HepG2 (cell line): Measurements from ENCODE around the gene EPHA10. TPM values are rescaled to one million over a fixed set of nuclear protein-coding genes. Genes with fewer than 3 reads are reported as not detected.

Experiments used
- EHMT2 ChIP-seq: fragments of 200-600 bp; sonication (generic); IDR thresholded peaks from 2 replicates; pipeline ENCODE4 v1.7.0; 2017; ENCODE audit warnings: antibody characterized with exemption, low read depth, low read length, borderline replicate concordance
- GFI1 ChIP-seq: sonication (generic); formaldehyde crosslinking; IDR thresholded peaks from 2 replicates; pipeline ENCODE4 v1.5.0; 2020; ENCODE audit warnings: missing genetic modification reagents, mild to moderate bottlenecking, borderline replicate concordance
- HOXA3 ChIP-seq: sonication (generic); formaldehyde crosslinking; IDR thresholded peaks from 2 replicates; pipeline ENCODE4 v1.5.0; 2020; ENCODE audit warnings: missing genetic modification reagents
- ISX ChIP-seq: sonication (generic); formaldehyde crosslinking; conservative IDR thresholded peaks from 2 replicates; pipeline ENCODE4 v1.5.0; 2020; ENCODE audit warnings: missing genetic modification reagents
- MIXL1 ChIP-seq: IDR thresholded peaks from 2 replicates; pipeline ENCODE4 v1.6.1; 2016
- MLXIP ChIP-seq: sonication (generic); formaldehyde crosslinking; IDR thresholded peaks from 2 replicates; pipeline ENCODE4 v1.9.0; 2021; ENCODE audit warnings: missing genetic modification reagents, borderline replicate concordance
- TP53 ChIP-seq: sonication (generic); formaldehyde crosslinking; conservative IDR thresholded peaks from 2 replicates; pipeline ENCODE4 v1.4.0; 2020; ENCODE audit warnings: missing genetic modification reagents
- TSC22D2 ChIP-seq: sonication (generic); formaldehyde crosslinking; IDR thresholded peaks from 2 replicates; pipeline ENCODE4 v1.5.1; 2020; ENCODE audit warnings: missing genetic modification reagents, mild to moderate bottlenecking, borderline replicate concordance
- ZIK1 ChIP-seq: sonication (generic); formaldehyde crosslinking; IDR thresholded peaks from 2 replicates; pipeline ENCODE4 v1.5.0; 2020; ENCODE audit warnings: mild to moderate bottlenecking, low read depth, missing genetic modification reagents, borderline replicate concordance
- ZNF12 ChIP-seq: sonication (generic); formaldehyde crosslinking; IDR thresholded peaks from 2 replicates; pipeline ENCODE4 v1.5.0; 2020; ENCODE audit warnings: missing genetic modification reagents
- ZNF18 ChIP-seq: sonication (generic); formaldehyde crosslinking; IDR thresholded peaks from 2 replicates; pipeline ENCODE4 v1.8.0; 2022; ENCODE audit warnings: mild to moderate bottlenecking, missing genetic modification reagents; ENCODE audit not compliant: insufficient replicate concordance
- ZNF235 ChIP-seq: sonication (generic); formaldehyde crosslinking; IDR thresholded peaks from 2 replicates; pipeline ENCODE4 v1.8.1; 2023; ENCODE audit warnings: mild to moderate bottlenecking, missing genetic modification reagents, borderline replicate concordance
- ZNF570 ChIP-seq: sonication (generic); formaldehyde crosslinking; IDR thresholded peaks from 2 replicates; pipeline ENCODE4 v1.4.0; 2020; ENCODE audit warnings: mild to moderate bottlenecking, missing genetic modification reagents, borderline replicate concordance
- ZNF589 ChIP-seq: sonication (generic); formaldehyde crosslinking; conservative IDR thresholded peaks from 2 replicates; pipeline ENCODE4 v1.8.0; 2022; ENCODE audit warnings: mild to moderate bottlenecking, moderate library complexity, missing genetic modification reagents
- ZNF780A ChIP-seq: sonication (generic); formaldehyde crosslinking; IDR thresholded peaks from 2 replicates; pipeline ENCODE4 v1.8.0; 2022; ENCODE audit warnings: mild to moderate bottlenecking, missing genetic modification reagents, moderate library complexity
- ZSCAN12 ChIP-seq: sonication (generic); formaldehyde crosslinking; IDR thresholded peaks from 2 replicates; pipeline ENCODE4 v1.9.0; 2021; ENCODE audit warnings: mild to moderate bottlenecking, missing genetic modification reagents
- polyA plus RNA-seq, 8 experiments: library from polyadenylated mRNA; depleted of rRNA in 3 of 8; stranded (reverse) in 7 of 8; unstranded in 1 of 8; fragments of >200 nt; fragmentation: Illumina TruSeq in 4 of 8; extraction: Trizol in 4 of 8; gene quantifications; 2 replicates each; pipeline versions ENCODE4 v1.2.1 to v1.2.3, GENCODE V29; 2011 to 2016; ENCODE audit warnings: low read depth in 4 of 8, missing spikeins in 1 of 8, mixed read lengths in 1 of 8; ENCODE audit not compliant: insufficient read depth in 1 of 8
- total RNA-seq, 5 experiments: library from RNA; depleted of rRNA; stranded (reverse); fragments of >200 nt; fragmentation: Illumina TruSeq; extraction: Trizol; gene quantifications; 2 replicates each; pipeline ENCODE4 v1.2.3, GENCODE V29; 2016; ENCODE audit warnings: low read depth in 1 of 5
- TF ChIP-seq, protein P1 (sequence below): IDR thresholded peaks from 2 replicates; pipeline ENCODE4 v1.6.1; 2012; ENCODE audit warnings: low read length, improper control_type of control experiment
- TF ChIP-seq, protein P2 (sequence below): IDR thresholded peaks from 2 replicates; pipeline ENCODE4 v1.6.1; 2016; ENCODE audit warnings: mild to moderate bottlenecking, missing biosample characterization, missing genetic modification reagents
- TF ChIP-seq, protein P3 (sequence below): sonication (generic); formaldehyde crosslinking; conservative IDR thresholded peaks from 2 replicates; pipeline ENCODE4 v1.4.0; 2020; ENCODE audit warnings: missing genetic modification reagents

The EPHA10 gene
- total and polyA plus RNA-seq, 2 of the 13 experiments (the other 11 are each of a cell fraction or from before 2014, with no cell fraction given) = 0.11 to 0.58 TPM

DNA sequence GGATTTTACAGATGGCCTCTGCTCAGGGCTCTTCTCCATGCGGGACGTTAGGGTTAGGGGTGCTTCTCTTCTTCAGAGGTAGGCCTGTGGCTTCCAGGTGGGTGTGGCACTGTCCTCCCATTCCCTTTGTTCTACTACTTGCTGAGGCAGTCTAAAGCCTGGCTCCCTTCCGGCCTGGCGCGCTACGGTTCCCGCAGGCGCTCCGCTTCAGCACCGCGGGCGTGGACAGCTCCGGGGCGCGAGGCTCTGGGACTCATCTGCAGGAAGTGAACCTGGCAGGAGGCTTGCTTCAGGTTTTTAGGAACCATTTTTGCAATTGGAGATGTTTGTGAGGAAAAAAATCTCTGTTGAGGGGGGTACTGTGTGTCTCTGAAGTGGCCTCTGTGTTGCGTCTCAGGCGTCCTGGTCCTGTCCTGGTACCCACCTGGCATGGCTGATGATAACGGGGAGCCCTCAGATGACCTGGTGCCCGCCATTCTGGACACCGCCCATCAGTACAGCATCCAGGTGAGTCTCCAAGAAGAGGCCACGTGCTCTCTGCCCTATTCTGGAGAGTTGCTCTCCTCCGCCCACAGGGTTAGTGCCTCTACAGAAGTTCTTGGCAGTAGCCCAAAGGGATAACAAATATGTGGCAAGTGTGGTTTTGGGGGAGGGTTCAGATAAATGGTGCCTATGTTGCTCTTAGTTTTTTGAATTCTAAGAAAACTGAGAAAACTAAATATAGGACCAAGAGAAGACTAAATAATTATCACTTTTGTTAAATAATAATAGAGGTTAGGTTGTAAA, 30.6 kb upstream of the EPHA10 start (continued):
- TF ChIP-seq, protein P1, sequence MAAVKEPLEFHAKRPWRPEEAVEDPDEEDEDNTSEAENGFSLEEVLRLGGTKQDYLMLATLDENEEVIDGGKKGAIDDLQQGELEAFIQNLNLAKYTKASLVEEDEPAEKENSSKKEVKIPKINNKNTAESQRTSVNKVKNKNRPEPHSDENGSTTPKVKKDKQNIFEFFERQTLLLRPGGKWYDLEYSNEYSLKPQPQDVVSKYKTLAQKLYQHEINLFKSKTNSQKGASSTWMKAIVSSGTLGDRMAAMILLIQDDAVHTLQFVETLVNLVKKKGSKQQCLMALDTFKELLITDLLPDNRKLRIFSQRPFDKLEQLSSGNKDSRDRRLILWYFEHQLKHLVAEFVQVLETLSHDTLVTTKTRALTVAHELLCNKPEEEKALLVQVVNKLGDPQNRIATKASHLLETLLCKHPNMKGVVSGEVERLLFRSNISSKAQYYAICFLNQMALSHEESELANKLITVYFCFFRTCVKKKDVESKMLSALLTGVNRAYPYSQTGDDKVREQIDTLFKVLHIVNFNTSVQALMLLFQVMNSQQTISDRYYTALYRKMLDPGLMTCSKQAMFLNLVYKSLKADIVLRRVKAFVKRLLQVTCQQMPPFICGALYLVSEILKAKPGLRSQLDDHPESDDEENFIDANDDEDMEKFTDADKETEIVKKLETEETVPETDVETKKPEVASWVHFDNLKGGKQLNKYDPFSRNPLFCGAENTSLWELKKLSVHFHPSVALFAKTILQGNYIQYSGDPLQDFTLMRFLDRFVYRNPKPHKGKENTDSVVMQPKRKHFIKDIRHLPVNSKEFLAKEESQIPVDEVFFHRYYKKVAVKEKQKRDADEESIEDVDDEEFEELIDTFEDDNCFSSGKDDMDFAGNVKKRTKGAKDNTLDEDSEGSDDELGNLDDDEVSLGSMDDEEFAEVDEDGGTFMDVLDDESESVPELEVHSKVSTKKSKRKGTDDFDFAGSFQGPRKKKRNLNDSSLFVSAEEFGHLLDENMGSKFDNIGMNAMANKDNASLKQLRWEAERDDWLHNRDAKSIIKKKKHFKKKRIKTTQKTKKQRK = no peak
- TF ChIP-seq TSC22D2 (CRISPR knock-in tag) = 0 out of 2 replicates have a peak, but pooled peaks have one; percentile 34
- no peak for TF ChIP-seq ZNF235 (CRISPR knock-in tag)
- TF ChIP-seq ZSCAN12 (CRISPR knock-in tag) = no peak
- no peak for TF ChIP-seq MIXL1 (CRISPR knock-in tag)
- TF ChIP-seq ZNF589 = no peak
- no peak for TF ChIP-seq ZNF18
- peak; percentile 55 for TF ChIP-seq HOXA3 (CRISPR knock-in tag)
- no peak for TF ChIP-seq ZIK1 (CRISPR knock-in tag)
- TF ChIP-seq ZNF12 (CRISPR knock-in tag) = no peak
- no peak for TF ChIP-seq ISX (CRISPR knock-in tag)
- TF ChIP-seq MLXIP (CRISPR knock-in tag) = no peak
- no peak for TF ChIP-seq TP53 (CRISPR knock-in tag)
- no peak for TF ChIP-seq GFI1
- TF ChIP-seq ZNF780A = no peak
- TF ChIP-seq EHMT2 = 0 out of 2 replicates have a peak, but pooled peaks have one; percentile 39
- TF ChIP-seq, protein P2, sequence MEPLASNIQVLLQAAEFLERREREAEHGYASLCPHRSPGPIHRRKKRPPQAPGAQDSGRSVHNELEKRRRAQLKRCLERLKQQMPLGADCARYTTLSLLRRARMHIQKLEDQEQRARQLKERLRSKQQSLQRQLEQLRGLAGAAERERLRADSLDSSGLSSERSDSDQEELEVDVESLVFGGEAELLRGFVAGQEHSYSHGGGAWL = peak; percentile 38; the same call in 1 of the 2 replicates
- no peak for TF ChIP-seq ZNF570 (CRISPR knock-in tag)
- TF ChIP-seq, protein P3, sequence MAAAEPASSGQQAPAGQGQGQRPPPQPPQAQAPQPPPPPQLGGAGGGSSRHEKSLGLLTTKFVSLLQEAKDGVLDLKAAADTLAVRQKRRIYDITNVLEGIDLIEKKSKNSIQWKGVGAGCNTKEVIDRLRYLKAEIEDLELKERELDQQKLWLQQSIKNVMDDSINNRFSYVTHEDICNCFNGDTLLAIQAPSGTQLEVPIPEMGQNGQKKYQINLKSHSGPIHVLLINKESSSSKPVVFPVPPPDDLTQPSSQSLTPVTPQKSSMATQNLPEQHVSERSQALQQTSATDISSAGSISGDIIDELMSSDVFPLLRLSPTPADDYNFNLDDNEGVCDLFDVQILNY = no peak
- TF ChIP-seq, all 625 proteins: peak for 19
